Esophagus muscularis mucosa (tissue), 4 donors: ENCODE results near the gene PTGFRN. TPM values are rescaled to one million over a fixed set of nuclear protein-coding genes. Genes with fewer than 3 reads are reported as not detected.
A peak's percentile ranks its signal among the peaks of the same experiment; 100 is the strongest.

Source experiments
- DNase-seq: peaks from one replicate; pipeline ENCODE4 v3.0.0-alpha.2; 2017; ENCODE audit errors: extremely low spot score
- H3K27ac ChIP-seq, 4 donors: fragments of 200-600 bp; sonication (generic); replicated peaks in 1 of 4; 1 replicate in 3 of 4; 2 replicates in 1 of 4; pipeline ENCODE4 v1.5.1; 2016 to 2019; ENCODE audit warnings: mild to moderate bottlenecking in 1 of 4
- H3K27me3 ChIP-seq, 4 donors: fragments of 200-600 bp; sonication (generic); one replicate each; pipeline versions ENCODE4 v1.5.1 to v1.6.0; 2016 to 2019
- H3K36me3 ChIP-seq, 4 donors: fragments of 200-600 bp; sonication (generic); one replicate each; pipeline ENCODE4 v1.5.1; 2016 to 2019
- H3K4me1 ChIP-seq, 4 donors: fragments of 200-600 bp; sonication (generic); one replicate each; pipeline ENCODE4 v1.5.1; 2016 to 2019
- H3K4me3 ChIP-seq, 4 donors: fragments of 200-600 bp; sonication (generic); 1 replicate in 2 of 4; 2 replicates in 2 of 4; pipeline ENCODE4 v1.5.1; 2016 to 2019; ENCODE audit warnings: mild to moderate bottlenecking in 4 of 4, moderate library complexity in 1 of 4
- H3K9me3 ChIP-seq, 4 donors: fragments of 200-600 bp; sonication (generic); 1 replicate in 3 of 4; 2 replicates in 1 of 4; pipeline ENCODE4 v1.5.1; 2016 to 2019
- CTCF ChIP-seq, 3 experiments: fragments of 200-600 bp in 2 of 3; fragments of 450-650 bp in 1 of 3; sonication (generic) in 2 of 3; IDR thresholded peaks; one replicate each; pipeline ENCODE4 v1.5.1; 2017 to 2019; ENCODE audit warnings: antibody characterized with exemption in 3 of 3, mild to moderate bottlenecking in 2 of 3, moderate library complexity in 1 of 3
- EP300 ChIP-seq: sonication (generic); formaldehyde crosslinking; IDR thresholded peaks from one replicate; pipeline ENCODE4 v1.6.1; 2017; ENCODE audit warnings: antibody characterized with exemption
- POLR2A ChIP-seq: fragments of 450-650 bp; IDR thresholded peaks from one replicate; pipeline ENCODE4 v1.6.1; 2017; ENCODE audit warnings: antibody characterized with exemption, moderate library complexity, mild to moderate bottlenecking, low read depth
- POLR2AphosphoS5 ChIP-seq, 2 donors: sonication (generic); formaldehyde crosslinking; IDR thresholded peaks; one replicate each; pipeline ENCODE4 v1.6.1; 2017; ENCODE audit warnings: antibody characterized with exemption in 2 of 2
- WGBS: methylation state at CpG from one replicate; pipeline ENCODE4 v1.1.5; 2018; 5-methylcytosine and 5-hydroxymethylcytosine counted together
- intact Hi-C: fragments of 100-400 bp; cut with DNase I; formaldehyde crosslinking; loops from one replicate; pipeline ENCODE4 v1.15.1; 2023
- total RNA-seq, 4 donors: library from RNA; depleted of rRNA; stranded (reverse); fragments of >200 nt; gene quantifications; one replicate each; pipeline versions ENCODE4 v1.1.0 to v1.2.1, GENCODE V29; 2016

The PTGFRN gene
- total RNA-seq, 4 donors from 2014 or later = 69.1 to 150 (median 106) TPM

DNA sequence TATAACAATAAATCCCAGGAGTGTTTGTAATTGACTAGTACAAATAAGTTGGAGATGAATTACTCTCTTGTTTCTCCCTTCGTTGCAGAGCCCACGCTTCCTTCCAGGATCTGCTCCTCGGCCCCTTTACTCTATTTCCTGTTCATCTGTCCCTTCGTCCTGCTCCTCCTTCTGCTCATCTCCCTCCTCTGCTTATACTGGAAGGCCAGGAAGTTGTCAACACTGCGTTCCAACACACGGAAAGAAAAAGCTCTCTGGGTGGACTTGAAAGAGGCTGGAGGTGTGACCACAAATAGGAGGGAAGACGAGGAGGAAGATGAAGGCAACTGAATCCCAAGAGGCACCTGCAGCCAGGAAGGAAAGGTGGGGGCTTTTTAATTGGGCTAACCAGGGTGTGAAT, 124.1 kb downstream of the PTGFRN start:
- intact Hi-C loops = no loop called here
- no peak for TF ChIP-seq POLR2A
- TF ChIP-seq CTCF (IDR thresholded peaks at IDR 0.05) = no peak
- no peak for TF ChIP-seq EP300
- no peak for TF ChIP-seq POLR2AphosphoS5 (IDR thresholded peaks at IDR 0.05)
- Histone ChIP-seq H3K4me3 (no peak overlapping the region), H3K27ac (no peak overlapping the region), H3K9me3 (no peaks in the 10 kb centered on the region), H3K27me3 (no peaks in the 10 kb centered on the region), H3K4me1 (no peaks in the 10 kb centered on the region), H3K36me3 (no peaks in the 10 kb centered on the region)
- peak; percentile 86 for DNase-seq
- WGBS = 68% methylated on average over 7 of the region's 7 CpGs

GRCh38 chr1:117034791-117035290, 125.1 kb downstream of the PTGFRN start:
- no peak for TF ChIP-seq EP300
- TF ChIP-seq POLR2AphosphoS5 (IDR thresholded peaks at IDR 0.05) = no peak
- TF ChIP-seq CTCF (IDR thresholded peaks at IDR 0.05) = no peak
- no peak for TF ChIP-seq POLR2A
- peak; percentile 68 for DNase-seq
- Histone ChIP-seq H3K9me3 (no peaks in the 10 kb centered on the region), H3K4me1 (no peaks in the 10 kb centered on the region), H3K36me3 (no peaks in the 10 kb centered on the region), H3K27me3 (no peaks in the 10 kb centered on the region), H3K4me3 (no peak overlapping the region), H3K27ac (no peak overlapping the region)
- intact Hi-C loops = no loop called here
- 94% methylated on average over 7 of the region's 7 CpGs for WGBS

- no peaks in the 10 kb centered on the region for H3K36me3 ChIP-seq
- TF ChIP-seq POLR2AphosphoS5 (IDR thresholded peaks at IDR 0.05) (no peak), EP300 (no peak), POLR2A (no peak), CTCF (IDR thresholded peaks at IDR 0.05) (no peak)
- DNase-seq = peak; percentile 80
- no peaks in the 10 kb centered on the region for H3K4me1 ChIP-seq
- WGBS = 63% methylated on average over 5 of the region's 6 CpGs
- H3K4me3 ChIP-seq = no peak overlapping the region
- H3K27ac ChIP-seq = no peak overlapping the region
- no peaks in the 10 kb centered on the region for H3K9me3 ChIP-seq
- H3K27me3 ChIP-seq = no peaks in the 10 kb centered on the region
- intact Hi-C loops = no loop called here
Measured at GRCh38 chr1:117036018-117036461, 126.3 kb downstream of the PTGFRN start.

GRCh38 chr1:117037802-117038201, 128.1 kb downstream of the PTGFRN start:
- H3K27ac ChIP-seq = no peak overlapping the region
- intact Hi-C loops = no loop called here
- DNase-seq = no peak
- H3K4me3 ChIP-seq = no peak overlapping the region
- TF ChIP-seq POLR2A = no peak
- no peak for TF ChIP-seq EP300
- TF ChIP-seq POLR2AphosphoS5 (IDR thresholded peaks at IDR 0.05) = no peak
- TF ChIP-seq CTCF (IDR thresholded peaks at IDR 0.05) = no peak
- no peaks in the 10 kb centered on the region for H3K9me3 ChIP-seq
- H3K27me3 ChIP-seq = no peaks in the 10 kb centered on the region
- no peaks in the 10 kb centered on the region for H3K36me3 ChIP-seq
- 79% methylated on average over 1 of the region's 1 CpG for WGBS
- H3K4me1 ChIP-seq = no peaks in the 10 kb centered on the region

- no peaks in the 10 kb centered on the region for H3K27me3 ChIP-seq
- 86% methylated on average over 6 of the region's 6 CpGs for WGBS
- DNase-seq = peak; percentile 86
- H3K36me3 ChIP-seq = no peaks in the 10 kb centered on the region
- no peak for TF ChIP-seq CTCF (IDR thresholded peaks at IDR 0.05)
- no peak for TF ChIP-seq EP300
- no peak for TF ChIP-seq POLR2AphosphoS5 (IDR thresholded peaks at IDR 0.05)
- no peak for TF ChIP-seq POLR2A
- H3K9me3 ChIP-seq = no peaks in the 10 kb centered on the region
- intact Hi-C loops = no loop called here
- no peak overlapping the region for H3K27ac ChIP-seq
- no peaks in the 10 kb centered on the region for H3K4me1 ChIP-seq
- no peak overlapping the region for H3K4me3 ChIP-seq
Measured at GRCh38 chr1:117038236-117038635, 128.5 kb downstream of the PTGFRN start.
